Measurements from ENCODE around the gene ANKRD36C. TPM values are rescaled to one million over a fixed set of nuclear protein-coding genes. Genes with fewer than 3 reads are reported as not detected.
"Not testable (repeated sequence)": the region's sequence is repeated elsewhere in the genome, so short reads cannot be mapped to it uniquely, and the experiment has no call there.

The ANKRD36C gene
- polyA plus RNA-seq, 1 donor (not counting 4 experiments of a cell fraction or from before 2014, with no cell fraction given), result 7.4 TPM

- H2AFZ ChIP-seq (ENCODE audit: control insufficient read depth, low read length); H3K27ac ChIP-seq (ENCODE audit: control insufficient read depth, insufficient read depth, low read length); H3K4me3 ChIP-seq (ENCODE audit: control insufficient read depth in 2 of 3, extremely low read depth in 1 of 3, insufficient read depth in 2 of 3, low read depth in 1 of 3, low read length in 3 of 3); H3K9ac ChIP-seq (ENCODE audit: control insufficient read depth, extremely low read depth, insufficient read depth, low read length); H3K4me2 ChIP-seq (ENCODE audit: control insufficient read depth, extremely low read depth, insufficient read depth, low read depth, low read length); dilution Hi-C loops (cut with MboI; ENCODE audit: extremely low pct_ligation_motif_present, low sequenced_read_pairs); DNase-seq (ENCODE audit: low read depth, low spot score); H3K36me3 ChIP-seq (ENCODE audit: control insufficient read depth in 2 of 2, extremely low read depth in 1 of 2, insufficient read depth in 2 of 2, low read length in 2 of 2); H3K9me1 ChIP-seq (ENCODE audit: control insufficient read depth, extremely low read depth, insufficient read depth, low read length); H3K27me3 ChIP-seq (ENCODE audit: control insufficient read depth, extremely low read depth, insufficient read depth, low read length); FAIRE-seq; H3K4me1 ChIP-seq (ENCODE audit: control insufficient read depth, extremely low read depth, insufficient read depth, low read length); H3K9me3 ChIP-seq (ENCODE audit: control insufficient read depth, low read depth, low read length); H3K79me2 ChIP-seq (ENCODE audit: control insufficient read depth, insufficient read depth, low read length); H4K20me1 ChIP-seq (ENCODE audit: control insufficient read depth, extremely low read depth, insufficient read depth, low read length): not testable (repeated sequence)
Measured at GRCh38 chr2:95813311-95813710, 178.3 kb downstream of the ANKRD36C start.

GRCh38 chr2:95799892-95800291 is 191.7 kb downstream of the ANKRD36C start:
- Histone ChIP-seq H2AFZ (ENCODE audit: control insufficient read depth, low read length) (no peak overlapping the region), H3K36me3 (ENCODE audit: control insufficient read depth in 2 of 2, extremely low read depth in 1 of 2, insufficient read depth in 2 of 2, low read length in 2 of 2) (no peaks in the 10 kb centered on the region)
- FAIRE-seq, result no peak

GRCh38 chr2:95799147-95799889 is 192.3 kb downstream of the ANKRD36C start:
- H3K9me1 ChIP-seq (ENCODE audit: control insufficient read depth, extremely low read depth, insufficient read depth, low read length); H3K9me3 ChIP-seq (ENCODE audit: control insufficient read depth, low read depth, low read length); dilution Hi-C loops (cut with MboI; ENCODE audit: extremely low pct_ligation_motif_present, low sequenced_read_pairs); H4K20me1 ChIP-seq (ENCODE audit: control insufficient read depth, extremely low read depth, insufficient read depth, low read length); FAIRE-seq; H3K4me3 ChIP-seq (ENCODE audit: control insufficient read depth in 2 of 3, extremely low read depth in 1 of 3, insufficient read depth in 2 of 3, low read depth in 1 of 3, low read length in 3 of 3); DNase-seq (ENCODE audit: low read depth, low spot score); H3K36me3 ChIP-seq (ENCODE audit: control insufficient read depth in 2 of 2, extremely low read depth in 1 of 2, insufficient read depth in 2 of 2, low read length in 2 of 2); H2AFZ ChIP-seq (ENCODE audit: control insufficient read depth, low read length); H3K27me3 ChIP-seq (ENCODE audit: control insufficient read depth, extremely low read depth, insufficient read depth, low read length); H3K4me1 ChIP-seq (ENCODE audit: control insufficient read depth, extremely low read depth, insufficient read depth, low read length); H3K27ac ChIP-seq (ENCODE audit: control insufficient read depth, insufficient read depth, low read length); H3K9ac ChIP-seq (ENCODE audit: control insufficient read depth, extremely low read depth, insufficient read depth, low read length); H3K4me2 ChIP-seq (ENCODE audit: control insufficient read depth, extremely low read depth, insufficient read depth, low read depth, low read length); H3K79me2 ChIP-seq (ENCODE audit: control insufficient read depth, insufficient read depth, low read length): not testable (repeated sequence)

More at GRCh38 chr2:95799892-95800291, 191.7 kb downstream of the ANKRD36C start:
- no peaks in the 10 kb centered on the region for H4K20me1 ChIP-seq (ENCODE audit: control insufficient read depth, extremely low read depth, insufficient read depth, low read length)
- H3K9me1 ChIP-seq (ENCODE audit: control insufficient read depth, extremely low read depth, insufficient read depth, low read length), result no peaks in the 10 kb centered on the region
- H3K9ac ChIP-seq (ENCODE audit: control insufficient read depth, extremely low read depth, insufficient read depth, low read length), result no peak overlapping the region
- H3K4me1 ChIP-seq (ENCODE audit: control insufficient read depth, extremely low read depth, insufficient read depth, low read length), result no peaks in the 10 kb centered on the region
- no peaks in the 10 kb centered on the region for H3K79me2 ChIP-seq (ENCODE audit: control insufficient read depth, insufficient read depth, low read length)
- DNase-seq (ENCODE audit: low read depth, low spot score), result no peak
- no peak overlapping the region for H3K4me2 ChIP-seq (ENCODE audit: control insufficient read depth, extremely low read depth, insufficient read depth, low read depth, low read length)
- TF ChIP-seq CTCF (optimal IDR thresholded peaks at IDR 0.05 in 1 of 3, IDR thresholded peaks at IDR 0.05 in 1 of 3, conservative IDR thresholded peaks at IDR 0.05 in 1 of 3; ENCODE audit: extremely low read depth in 1 of 3, insufficient read depth in 2 of 3, low read length in 3 of 3), result no peak
- TF ChIP-seq EZH2 (IDR thresholded peaks at IDR 0.05; ENCODE audit: low read length), result no peak
- no peaks in the 10 kb centered on the region for H3K9me3 ChIP-seq (ENCODE audit: control insufficient read depth, low read depth, low read length)
- dilution Hi-C loops (cut with MboI; ENCODE audit: extremely low pct_ligation_motif_present, low sequenced_read_pairs), result no loop called here
- H3K4me3 ChIP-seq (ENCODE audit: control insufficient read depth in 2 of 3, extremely low read depth in 1 of 3, insufficient read depth in 2 of 3, low read depth in 1 of 3, low read length in 3 of 3), result no peak overlapping the region
- no peaks in the 10 kb centered on the region for H3K27me3 ChIP-seq (ENCODE audit: control insufficient read depth, extremely low read depth, insufficient read depth, low read length)
- no peak overlapping the region for H3K27ac ChIP-seq (ENCODE audit: control insufficient read depth, insufficient read depth, low read length)

GRCh38 chr2:95796249-95797099 is 195.2 kb downstream of the ANKRD36C start:
- FAIRE-seq, result not testable (repeated sequence)

More at GRCh38 chr2:95796249-95797099, 195.2 kb downstream of the ANKRD36C start:
- H3K9me1 ChIP-seq (ENCODE audit: control insufficient read depth, extremely low read depth, insufficient read depth, low read length); dilution Hi-C loops (cut with MboI; ENCODE audit: extremely low pct_ligation_motif_present, low sequenced_read_pairs); H3K27ac ChIP-seq (ENCODE audit: control insufficient read depth, insufficient read depth, low read length); DNase-seq (ENCODE audit: low read depth, low spot score); H4K20me1 ChIP-seq (ENCODE audit: control insufficient read depth, extremely low read depth, insufficient read depth, low read length); H2AFZ ChIP-seq (ENCODE audit: control insufficient read depth, low read length); H3K4me2 ChIP-seq (ENCODE audit: control insufficient read depth, extremely low read depth, insufficient read depth, low read depth, low read length); H3K36me3 ChIP-seq (ENCODE audit: control insufficient read depth in 2 of 2, extremely low read depth in 1 of 2, insufficient read depth in 2 of 2, low read length in 2 of 2); H3K4me3 ChIP-seq (ENCODE audit: control insufficient read depth in 2 of 3, extremely low read depth in 1 of 3, insufficient read depth in 2 of 3, low read depth in 1 of 3, low read length in 3 of 3); H3K9ac ChIP-seq (ENCODE audit: control insufficient read depth, extremely low read depth, insufficient read depth, low read length); H3K4me1 ChIP-seq (ENCODE audit: control insufficient read depth, extremely low read depth, insufficient read depth, low read length); H3K79me2 ChIP-seq (ENCODE audit: control insufficient read depth, insufficient read depth, low read length); H3K9me3 ChIP-seq (ENCODE audit: control insufficient read depth, low read depth, low read length); H3K27me3 ChIP-seq (ENCODE audit: control insufficient read depth, extremely low read depth, insufficient read depth, low read length): not testable (repeated sequence)

Measured in keratinocyte (primary cell).